ENCODE data around the gene WDR45.

DNA sequence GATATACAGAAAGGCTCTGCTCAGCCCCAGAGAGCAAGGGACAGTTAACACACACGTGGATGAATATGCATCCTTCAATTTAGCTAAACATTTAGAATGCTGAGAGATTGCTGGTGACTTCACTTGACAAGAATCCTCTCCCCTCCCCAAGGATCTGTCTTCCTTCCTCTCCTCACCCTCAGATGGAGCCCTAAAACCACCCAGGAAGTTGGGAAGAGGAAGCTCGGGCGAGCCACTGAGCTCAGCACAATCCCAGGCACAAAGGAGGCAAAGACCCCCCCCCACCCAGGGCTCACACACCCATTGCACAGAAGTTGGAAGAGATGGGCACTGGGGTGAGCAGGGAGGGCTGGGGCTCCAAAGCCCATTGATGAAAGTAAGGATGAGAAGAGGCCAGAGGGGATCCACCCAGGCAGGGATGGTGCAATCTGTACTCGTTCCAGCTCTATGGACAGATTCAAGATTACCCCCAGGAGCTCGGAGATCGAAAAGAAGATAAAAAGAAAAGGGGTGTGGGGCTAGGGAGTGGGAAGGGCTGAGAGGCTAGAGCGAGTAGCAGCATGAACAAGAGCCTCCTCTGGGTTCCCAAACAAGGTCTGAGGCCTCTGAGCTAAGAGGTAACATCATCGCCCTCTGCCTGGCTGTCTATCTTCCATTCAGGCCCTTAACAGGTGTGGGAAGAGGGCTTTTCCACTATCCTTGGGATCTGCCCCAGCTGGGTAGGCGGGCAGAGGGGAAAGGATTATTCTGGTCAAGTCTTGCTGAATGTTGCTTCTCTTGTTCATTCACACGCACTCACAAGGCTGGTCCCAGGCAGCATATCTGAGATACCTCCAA, 37.7 kb downstream of the WDR45 start:
- peak in 3 of 4 donors; percentile 29 to 45 (median 45) for TF ChIP-seq POLR2AphosphoS5 (IDR thresholded peaks at IDR 0.05)
- TF ChIP-seq, protein P1, sequence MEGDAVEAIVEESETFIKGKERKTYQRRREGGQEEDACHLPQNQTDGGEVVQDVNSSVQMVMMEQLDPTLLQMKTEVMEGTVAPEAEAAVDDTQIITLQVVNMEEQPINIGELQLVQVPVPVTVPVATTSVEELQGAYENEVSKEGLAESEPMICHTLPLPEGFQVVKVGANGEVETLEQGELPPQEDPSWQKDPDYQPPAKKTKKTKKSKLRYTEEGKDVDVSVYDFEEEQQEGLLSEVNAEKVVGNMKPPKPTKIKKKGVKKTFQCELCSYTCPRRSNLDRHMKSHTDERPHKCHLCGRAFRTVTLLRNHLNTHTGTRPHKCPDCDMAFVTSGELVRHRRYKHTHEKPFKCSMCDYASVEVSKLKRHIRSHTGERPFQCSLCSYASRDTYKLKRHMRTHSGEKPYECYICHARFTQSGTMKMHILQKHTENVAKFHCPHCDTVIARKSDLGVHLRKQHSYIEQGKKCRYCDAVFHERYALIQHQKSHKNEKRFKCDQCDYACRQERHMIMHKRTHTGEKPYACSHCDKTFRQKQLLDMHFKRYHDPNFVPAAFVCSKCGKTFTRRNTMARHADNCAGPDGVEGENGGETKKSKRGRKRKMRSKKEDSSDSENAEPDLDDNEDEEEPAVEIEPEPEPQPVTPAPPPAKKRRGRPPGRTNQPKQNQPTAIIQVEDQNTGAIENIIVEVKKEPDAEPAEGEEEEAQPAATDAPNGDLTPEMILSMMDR (IDR thresholded peaks at IDR 0.05): no peak
